ENCODE results near the gene MAGEH1. TPM values are rescaled to one million over a fixed set of nuclear protein-coding genes. Genes with fewer than 3 reads are reported as not detected.
"Not testable (repeated sequence)": the region's sequence is repeated elsewhere in the genome, so short reads cannot be mapped to it uniquely, and the experiment has no call there.

The MAGEH1 gene
- total RNA-seq, 2 donors from 2014 or later: 26.7 to 28.2 TPM

DNA sequence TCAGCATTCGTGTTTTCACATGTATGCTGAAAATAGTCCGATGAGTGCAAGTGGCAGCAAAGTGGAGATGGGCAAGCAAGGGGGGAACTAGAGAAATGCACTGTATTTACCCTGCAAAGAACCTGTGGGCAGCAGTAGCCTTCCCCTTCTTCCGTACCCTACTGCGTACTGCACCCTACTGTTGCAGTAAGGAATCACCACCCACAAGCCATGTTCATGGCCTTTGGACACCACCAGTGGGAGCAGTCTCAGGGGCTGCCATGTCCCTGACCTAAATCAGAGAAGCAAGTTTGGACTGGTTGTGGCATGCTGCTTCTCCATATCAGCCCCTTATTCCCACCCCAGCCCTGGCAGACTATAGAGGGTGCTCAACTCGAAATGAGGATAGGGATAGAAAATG, 12.1 kb downstream of the MAGEH1 start:
- H3K4me1 ChIP-seq; H3K27ac ChIP-seq; H3K27me3 ChIP-seq; H3K9me3 ChIP-seq; H3K4me3 ChIP-seq; DNase-seq (ENCODE audit: low spot score); H3K36me3 ChIP-seq: not testable (repeated sequence)

DNA sequence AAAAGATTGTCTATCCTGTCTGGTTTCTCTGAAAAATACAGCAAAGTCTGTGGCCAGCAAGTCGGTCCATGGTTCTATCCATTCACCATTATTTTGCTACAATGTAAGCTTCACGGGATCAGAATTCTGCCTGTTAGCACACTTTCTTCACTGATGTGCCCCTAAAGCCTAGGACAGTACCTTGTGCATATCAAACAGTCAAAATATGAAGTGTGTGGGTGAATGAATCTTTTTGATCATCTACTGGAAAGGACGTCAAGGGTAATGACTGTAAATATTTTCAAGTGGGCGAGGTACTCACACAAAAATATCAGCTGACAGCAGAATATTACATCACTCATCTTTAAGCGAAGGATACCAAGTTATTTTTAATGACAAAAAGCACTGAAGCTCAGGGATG, 13.2 kb downstream of the MAGEH1 start:
- H3K27ac ChIP-seq; H3K9me3 ChIP-seq; H3K36me3 ChIP-seq; DNase-seq (ENCODE audit: low spot score); H3K27me3 ChIP-seq; H3K4me1 ChIP-seq; H3K4me3 ChIP-seq: not testable (repeated sequence)

DNA sequence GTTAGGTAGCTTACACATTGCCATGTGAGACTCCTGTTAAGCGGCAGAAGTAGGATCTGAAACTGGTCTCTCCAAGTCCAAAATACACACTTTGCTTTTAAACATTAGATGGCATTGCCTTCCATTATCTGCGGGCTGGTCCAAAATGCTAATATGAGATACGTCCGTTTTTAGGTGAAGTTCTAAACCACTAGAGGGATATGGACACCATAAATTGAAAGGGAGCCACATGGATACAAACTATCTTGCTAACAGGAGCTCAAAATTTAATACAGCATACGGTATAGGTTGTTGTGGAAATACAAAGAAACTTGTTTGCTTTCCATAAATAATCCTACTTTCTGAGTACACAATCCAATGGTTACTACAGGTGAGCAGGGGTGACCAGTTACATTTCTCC, 13.9 kb downstream of the MAGEH1 start:
- H3K4me1 ChIP-seq; H3K27me3 ChIP-seq; H3K27ac ChIP-seq; H3K9me3 ChIP-seq; H3K36me3 ChIP-seq; H3K4me3 ChIP-seq; DNase-seq (ENCODE audit: low spot score): not testable (repeated sequence)

DNA sequence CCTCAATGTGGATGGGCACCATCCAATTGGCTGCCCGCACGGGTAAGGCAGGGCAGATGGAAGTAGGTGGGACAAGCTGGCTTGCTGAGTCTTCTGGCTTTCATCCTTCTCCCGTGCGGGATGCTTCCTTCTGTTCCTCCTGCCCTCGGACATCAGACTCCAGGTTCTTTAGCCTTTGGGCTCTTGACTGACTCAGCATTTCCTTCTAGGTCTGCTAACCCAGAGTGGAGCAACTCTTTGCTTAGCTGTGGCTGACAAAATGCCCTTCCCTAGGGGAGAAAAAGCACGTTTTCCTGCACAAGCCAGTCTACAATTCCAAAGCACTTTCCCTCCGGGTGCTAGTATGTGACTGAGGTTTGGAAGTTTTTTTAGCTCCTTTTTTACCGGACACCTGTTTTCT, 28.0 kb downstream of the MAGEH1 start:
- not testable (repeated sequence) for H3K4me3 ChIP-seq; H3K36me3 ChIP-seq; DNase-seq (ENCODE audit: low spot score)

DNA sequence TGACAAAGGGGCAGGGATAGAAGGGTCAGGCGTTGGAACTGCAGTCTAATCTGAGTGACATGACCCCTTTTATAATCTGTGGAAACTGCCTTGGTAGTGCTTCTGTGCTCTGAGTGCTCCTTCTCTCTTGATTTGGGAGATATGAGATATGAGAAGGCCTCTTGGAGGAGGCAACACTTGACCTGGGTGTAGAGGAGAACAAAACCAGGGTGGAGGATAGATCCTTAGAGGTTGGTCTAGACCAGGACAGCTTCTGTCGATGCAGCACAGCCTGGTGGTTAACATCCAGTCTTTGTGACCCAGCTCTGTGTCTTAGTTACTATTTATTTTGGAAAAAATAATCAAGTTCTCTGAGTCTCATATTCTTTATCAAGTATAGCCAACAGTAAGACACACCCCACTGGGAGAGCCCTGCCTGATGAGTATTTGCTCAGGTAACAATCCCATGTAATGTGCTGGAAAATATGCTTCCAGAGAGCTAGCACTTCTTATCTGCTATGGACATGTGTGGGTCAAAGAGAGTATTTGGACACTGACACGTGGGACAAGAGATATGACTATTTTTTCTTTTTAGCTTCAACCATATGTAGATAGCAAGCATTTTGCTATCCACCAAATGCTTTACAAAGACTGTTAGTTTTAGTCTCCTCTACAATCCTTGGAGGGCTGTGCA, 28.6 kb downstream of the MAGEH1 start:
- Histone ChIP-seq H3K27ac (no peak overlapping the region), H3K9me3 (no peaks in the 10 kb centered on the region), H3K4me3 (no peak overlapping the region), H3K36me3 (no peaks in the 10 kb centered on the region), H3K27me3 (no peaks in the 10 kb centered on the region), H3K4me1 (no peaks in the 10 kb centered on the region)
- TF ChIP-seq, protein P1, sequence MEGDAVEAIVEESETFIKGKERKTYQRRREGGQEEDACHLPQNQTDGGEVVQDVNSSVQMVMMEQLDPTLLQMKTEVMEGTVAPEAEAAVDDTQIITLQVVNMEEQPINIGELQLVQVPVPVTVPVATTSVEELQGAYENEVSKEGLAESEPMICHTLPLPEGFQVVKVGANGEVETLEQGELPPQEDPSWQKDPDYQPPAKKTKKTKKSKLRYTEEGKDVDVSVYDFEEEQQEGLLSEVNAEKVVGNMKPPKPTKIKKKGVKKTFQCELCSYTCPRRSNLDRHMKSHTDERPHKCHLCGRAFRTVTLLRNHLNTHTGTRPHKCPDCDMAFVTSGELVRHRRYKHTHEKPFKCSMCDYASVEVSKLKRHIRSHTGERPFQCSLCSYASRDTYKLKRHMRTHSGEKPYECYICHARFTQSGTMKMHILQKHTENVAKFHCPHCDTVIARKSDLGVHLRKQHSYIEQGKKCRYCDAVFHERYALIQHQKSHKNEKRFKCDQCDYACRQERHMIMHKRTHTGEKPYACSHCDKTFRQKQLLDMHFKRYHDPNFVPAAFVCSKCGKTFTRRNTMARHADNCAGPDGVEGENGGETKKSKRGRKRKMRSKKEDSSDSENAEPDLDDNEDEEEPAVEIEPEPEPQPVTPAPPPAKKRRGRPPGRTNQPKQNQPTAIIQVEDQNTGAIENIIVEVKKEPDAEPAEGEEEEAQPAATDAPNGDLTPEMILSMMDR (IDR thresholded peaks at IDR 0.05): no peak
- DNase-seq (ENCODE audit: low spot score): no peak

More for the DNA sequence above, 28.0 kb downstream of the MAGEH1 start:
- not testable (repeated sequence) for H3K27ac ChIP-seq, H3K9me3 ChIP-seq, H3K27me3 ChIP-seq, H3K4me1 ChIP-seq

- H3K27me3 ChIP-seq: no peaks in the 10 kb centered on the region
- no peak for DNase-seq (ENCODE audit: low spot score)
- peaks cover 0 to 2% of the 10 kb centered on the region in 2 donors for H3K4me1 ChIP-seq
- no peak overlapping the region for H3K27ac ChIP-seq
- H3K4me3 ChIP-seq: no peak overlapping the region
- H3K36me3 ChIP-seq: no peaks in the 10 kb centered on the region
- H3K9me3 ChIP-seq: no peaks in the 10 kb centered on the region
- TF ChIP-seq, protein P1 (IDR thresholded peaks at IDR 0.05): no peak
Observed at GRCh38 chrX:55484948-55485347, 33.0 kb downstream of the MAGEH1 start.

DNA sequence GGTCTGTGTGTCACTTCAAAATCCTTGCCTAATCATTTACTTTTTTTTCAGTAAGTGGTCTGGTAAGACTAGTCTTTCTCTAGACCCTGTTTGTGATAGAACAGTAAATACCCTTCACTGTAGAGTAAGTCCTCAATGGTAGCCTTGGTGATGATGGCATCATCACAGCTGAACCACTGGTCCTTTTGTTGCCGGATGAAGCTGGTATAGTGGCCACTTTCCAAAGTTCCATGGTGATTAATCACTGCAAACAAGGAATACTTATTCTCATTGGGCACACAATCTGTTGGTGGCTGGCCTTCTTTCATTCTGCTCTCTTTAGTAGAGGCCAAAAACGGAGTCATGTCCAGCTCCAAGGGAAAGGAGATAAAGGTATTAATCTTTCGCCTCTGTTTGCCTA, 34.8 kb downstream of the MAGEH1 start:
- Histone ChIP-seq H3K27me3 (no peaks in the 10 kb centered on the region), H3K27ac (peak overlapping the region in 1 of 2 donors; percentile 1), H3K9me3 (no peaks in the 10 kb centered on the region), H3K36me3 (no peaks in the 10 kb centered on the region), H3K4me3 (no peak overlapping the region), H3K4me1 (peaks cover 0 to 5% of the 10 kb centered on the region in 2 donors)
- no peak for DNase-seq (ENCODE audit: low spot score)
- TF ChIP-seq, protein P1 (IDR thresholded peaks at IDR 0.05): no peak

GRCh38 chrX:55487143-55487542, 35.2 kb downstream of the MAGEH1 start:
- DNase-seq (ENCODE audit: low spot score): no peak

More at GRCh38 chrX:55487143-55487542, 35.2 kb downstream of the MAGEH1 start:
- Histone ChIP-seq H3K4me1 (peaks cover 0 to 5% of the 10 kb centered on the region in 2 donors), H3K36me3 (no peaks in the 10 kb centered on the region), H3K27ac (no peak overlapping the region), H3K9me3 (no peaks in the 10 kb centered on the region), H3K4me3 (no peak overlapping the region), H3K27me3 (no peaks in the 10 kb centered on the region)
- TF ChIP-seq, protein P1 (IDR thresholded peaks at IDR 0.05): no peak
